ENCODE results near the gene CEP128.
"Not testable (repeated sequence)": the region's sequence is repeated elsewhere in the genome, so short reads cannot be mapped to it uniquely, and the experiment has no call there.

The CEP128 gene

GRCh38 chr14:80941241-80942185, at the start of gene CEP128:
CEP128 (minus strand) TSS chr14:80941738.
- peak; percentile 98 for DNase-seq

GRCh38 chr14:80988735-80989429, 47.3 kb upstream of the CEP128 start:
- DNase-seq: no peak

GRCh38 chr14:80988192-80988591, 46.7 kb upstream of the CEP128 start:
- no peak for DNase-seq

GRCh38 chr14:80987235-80988032, 45.9 kb upstream of the CEP128 start:
- DNase-seq: peak; percentile 62 to 69

- no peak for DNase-seq
These were observed 41.2 kb upstream of the CEP128 start for GRCh38 chr14:80982711-80983110.

GRCh38 chr14:80981673-80982072, 40.1 kb upstream of the CEP128 start:
- no peak for DNase-seq

GRCh38 chr14:80981156-80981555, 39.6 kb upstream of the CEP128 start:
- DNase-seq: no peak

GRCh38 chr14:80979951-80980350, 38.4 kb upstream of the CEP128 start:
- DNase-seq: no peak

- DNase-seq: no peak
These were observed 36.9 kb upstream of the CEP128 start for GRCh38 chr14:80978403-80978802.

- DNase-seq: peak in 1 of 2 experiments; percentile 6
These were observed 35.7 kb upstream of the CEP128 start for GRCh38 chr14:80977221-80977620.

- DNase-seq: no peak
These were observed 33.1 kb upstream of the CEP128 start for GRCh38 chr14:80974679-80975078.

- no peak for DNase-seq
These were observed 32.5 kb upstream of the CEP128 start for GRCh38 chr14:80973931-80974641.

GRCh38 chr14:80965037-80965436, 23.5 kb upstream of the CEP128 start:
- no peak for DNase-seq

GRCh38 chr14:80959496-80959895, 18.0 kb upstream of the CEP128 start:
- DNase-seq: no peak

- no peak for DNase-seq
These were observed 17.4 kb upstream of the CEP128 start for GRCh38 chr14:80958939-80959338.

- no peak for DNase-seq
These were observed 16.7 kb upstream of the CEP128 start for GRCh38 chr14:80958226-80958625.

GRCh38 chr14:80957613-80958012, 16.1 kb upstream of the CEP128 start:
- no peak for DNase-seq

- peak; percentile 44 to 73 for DNase-seq
These were observed 15.4 kb upstream of the CEP128 start for GRCh38 chr14:80956922-80957321.

GRCh38 chr14:80956102-80956501, 14.6 kb upstream of the CEP128 start:
- DNase-seq: no peak

- DNase-seq: no peak
These were observed 13.9 kb upstream of the CEP128 start, which contains the start of gene TSHR for GRCh38 chr14:80955416-80955941. TSHR (plus strand) TSS chr14:80955621; CDS start chr14:80955681, 60 bp downstream.

- DNase-seq: peak; percentile 63 to 66
These were observed 13.3 kb upstream of the CEP128 start for GRCh38 chr14:80954687-80955299.

GRCh38 chr14:80953211-80953610, 11.7 kb upstream of the CEP128 start:
- DNase-seq: not testable (repeated sequence)

All from Kasumi-1 (cell line).